BJ (cell line): ENCODE results near the gene FHL3. TPM values are rescaled to one million over a fixed set of nuclear protein-coding genes. Genes with fewer than 3 reads are reported as not detected.

Experiments
- CTCF ChIA-PET: fragments of 350-600 bp; formaldehyde crosslinking; extraction: SDS; loops from one replicate; lab custom pipeline; 2021; ENCODE audit warnings: antibody characterized with exemption, inconsistent platforms; lab: Yijun Ruan, JAX
- POLR2A ChIA-PET: fragments of 300-600 bp; sonication (Branson Sonifier 250); formaldehyde crosslinking; extraction: SDS; loops from one replicate; lab custom pipeline; 2021; ENCODE audit warnings: antibody characterized with exemption; lab: Charles Lee
- DNase-seq: peaks from one replicate; pipeline ENCODE4 v3.0.0-alpha.2; 2011; ENCODE audit warnings: low read depth
- H3K27me3 ChIP-seq: 2 replicates; pipeline ENCODE4 v1.6.0; 2011; ENCODE audit warnings: low read length; ENCODE audit not compliant: control insufficient read depth, insufficient read depth
- H3K36me3 ChIP-seq: 2 replicates; pipeline ENCODE4 v1.5.1; 2011; ENCODE audit warnings: low read length; ENCODE audit not compliant: control insufficient read depth, insufficient read depth
- H3K4me3 ChIP-seq: 2 replicates; pipeline ENCODE4 v1.5.1; 2011; ENCODE audit warnings: low read depth, mild to moderate bottlenecking, control low read depth, low read length
- CTCF ChIP-seq: IDR thresholded peaks from 2 replicates; pipeline ENCODE4 v1.5.1; 2011; ENCODE audit warnings: low read depth, mild to moderate bottlenecking, control low read depth, inconsistent platforms, low read length, moderate library complexity; ENCODE audit not compliant: insufficient read depth
- polyA plus RNA-seq: library from polyadenylated mRNA; depleted of rRNA; stranded (reverse); fragments of >200 nt; gene quantifications from 2 replicates; pipeline ENCODE4 v1.2.3, GENCODE V29; 2011

Gene FHL3
- polyA plus RNA-seq, 1 experiment: 13.0 TPM

- H3K36me3 ChIP-seq: no peaks in the 10 kb centered on the region; the same call in 1 of the 2 replicates
- TF ChIP-seq CTCF: no peak
- no peak for DNase-seq
- ChIA-PET POLR2A (no interaction called here), CTCF (no interaction called here)
- no peak overlapping the region for H3K4me3 ChIP-seq
- H3K27me3 ChIP-seq: no peaks in the 10 kb centered on the region
Observed at GRCh38 chr1:38031513-38031866, 26.2 kb upstream of the FHL3 start.

GRCh38 chr1:38030596-38031512, 25.5 kb upstream of the FHL3 start:
- Histone ChIP-seq H3K36me3 (peaks cover 1% of the 10 kb centered on the region), H3K4me3 (no peak overlapping the region), H3K27me3 (no peaks in the 10 kb centered on the region)
- CTCF ChIA-PET: interaction anchor here (0.8 to 1.7 kb wide), 3 partner anchors 8 to 804 kb away, joined by 3 to 5 read pairs (median 4); no protein-coding TSS in a partner anchor
- DNase-seq: no peak
- POLR2A ChIA-PET: no interaction called here
- no peak for TF ChIP-seq CTCF

- Histone ChIP-seq H3K36me3 (peaks cover 5% of the 10 kb centered on the region), H3K27me3 (no peaks in the 10 kb centered on the region), H3K4me3 (no peak overlapping the region)
- no peak for DNase-seq
- CTCF ChIA-PET: interaction anchor here (0.8 to 2.2 kb wide), 5 partner anchors 9 to 808 kb away, joined by 3 to 10 read pairs (median 4); no protein-coding TSS in a partner anchor
- no peak for TF ChIP-seq CTCF
- POLR2A ChIA-PET: no interaction called here
Observed at GRCh38 chr1:38029685-38030511, 24.6 kb upstream of the FHL3 start.

GRCh38 chr1:38029081-38029681, 23.9 kb upstream of the FHL3 start:
- TF ChIP-seq CTCF: 0 out of 2 replicates have a peak, but pooled peaks have one; percentile 9
- POLR2A ChIA-PET: no interaction called here
- Histone ChIP-seq H3K27me3 (no peaks in the 10 kb centered on the region), H3K36me3 (peaks cover 5% of the 10 kb centered on the region), H3K4me3 (no peak overlapping the region)
- DNase-seq: no peak
- CTCF ChIA-PET: interaction anchor here (1.6 to 3.5 kb wide), 3 partner anchors 11 to 809 kb away, joined by 4 to 16 read pairs (median 10); no protein-coding TSS in a partner anchor
